ENCODE results near the gene RPL10A.

RPL10A gene

GRCh38 chr6:35471836-35472345 is 3.7 kb downstream of the RPL10A start:
- H3K27ac ChIP-seq: peak overlapping the region in 1 of 2 donors; percentile 49

GRCh38 chr6:35473075-35473849 is 5.1 kb downstream of the RPL10A start:
- no peak for DNase-seq (ENCODE audit: low spot score)
- Histone ChIP-seq H3K27ac (peak overlapping the region in 1 of 2 donors; percentile 25), H3K4me3 (no peak overlapping the region)
- no peak for TF ChIP-seq CTCF (IDR thresholded peaks at IDR 0.05)

More at GRCh38 chr6:35471836-35472345, 3.7 kb downstream of the RPL10A start:
- no peak for TF ChIP-seq CTCF (IDR thresholded peaks at IDR 0.05)
- no peak overlapping the region for H3K4me3 ChIP-seq
- no peak for DNase-seq (ENCODE audit: low spot score)

GRCh38 chr6:35473850-35474130 is 5.6 kb downstream of the RPL10A start:
- TF ChIP-seq CTCF (IDR thresholded peaks at IDR 0.05): no peak
- H3K4me3 ChIP-seq: no peak overlapping the region
- H3K27ac ChIP-seq: peak overlapping the region in 1 of 2 donors; percentile 16
- no peak for DNase-seq (ENCODE audit: low spot score)

- TF ChIP-seq CTCF (IDR thresholded peaks at IDR 0.05): no peak
- no peak overlapping the region for H3K4me3 ChIP-seq
- H3K27ac ChIP-seq: peak overlapping the region in 1 of 2 donors; percentile 16
- DNase-seq (ENCODE audit: low spot score): no peak
Measured at GRCh38 chr6:35474131-35474941, 6.1 kb downstream of the RPL10A start.

GRCh38 chr6:35474942-35475570 is 6.9 kb downstream of the RPL10A start:
- no peak for DNase-seq (ENCODE audit: low spot score)
- Histone ChIP-seq H3K27ac (no peak overlapping the region), H3K4me3 (no peak overlapping the region)
- no peak for TF ChIP-seq CTCF (IDR thresholded peaks at IDR 0.05)

GRCh38 chr6:35475573-35475972 is 7.4 kb downstream of the RPL10A start:
- Histone ChIP-seq H3K27ac (no peak overlapping the region), H3K4me3 (no peak overlapping the region)
- no peak for TF ChIP-seq CTCF (IDR thresholded peaks at IDR 0.05)
- no peak for DNase-seq (ENCODE audit: low spot score)

Measured in coronary artery (tissue), 2 donors.